Vagina (tissue), 2 donors: ENCODE data around the gene RBM24.

Source experiments
- POLR2A ChIP-seq, 2 donors: fragments of 450-650 bp; IDR thresholded peaks; one replicate each; pipeline ENCODE4 v1.6.1; 2017; ENCODE audit warnings: antibody characterized with exemption in 2 of 2, mild to moderate bottlenecking in 2 of 2, moderate library complexity in 2 of 2
- POLR2AphosphoS5 ChIP-seq, 2 donors: sonication (generic); formaldehyde crosslinking; IDR thresholded peaks; one replicate each; pipeline ENCODE4 v1.9.0; 2017; ENCODE audit warnings: antibody characterized with exemption in 2 of 2, mild to moderate bottlenecking in 2 of 2, low read depth in 1 of 2; ENCODE audit not compliant: insufficient read depth in 1 of 2
- TF ChIP-seq, protein P1 (sequence below), 3 experiments: fragments of 450-650 bp in 2 of 3; fragments of 200-600 bp in 1 of 3; sonication (generic) in 1 of 3; IDR thresholded peaks; one replicate each; pipeline ENCODE4 v1.5.1; 2017 to 2019; ENCODE audit warnings: antibody characterized with exemption in 3 of 3, mild to moderate bottlenecking in 2 of 3, moderate library complexity in 2 of 3

DNA sequence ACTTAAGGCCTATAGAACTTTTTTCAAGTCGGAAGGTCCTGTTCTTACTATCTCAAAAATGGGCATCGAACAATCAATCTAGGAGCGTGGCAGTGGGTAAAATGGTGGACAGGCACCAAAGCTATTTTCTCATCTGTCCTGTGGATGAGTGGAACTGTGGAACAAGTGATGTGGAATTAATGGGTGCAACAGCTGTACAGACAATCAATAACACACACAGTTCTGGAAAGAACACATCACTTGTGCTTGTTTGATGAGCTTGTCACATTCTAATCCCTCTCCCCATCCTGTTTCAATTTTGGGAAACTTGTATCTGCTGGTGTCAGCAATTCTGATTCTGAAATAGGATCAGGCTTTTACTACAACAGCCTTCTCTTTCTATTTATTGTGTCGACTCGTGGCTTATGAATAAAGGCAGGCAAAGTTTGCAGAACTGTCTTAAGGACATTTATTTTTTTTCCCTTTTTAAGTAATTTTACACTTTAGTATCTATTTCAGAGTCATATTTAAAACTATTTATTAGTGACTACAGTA, 11.5 kb downstream of the RBM24 start:
- TF ChIP-seq POLR2AphosphoS5 (IDR thresholded peaks at IDR 0.05; ENCODE audit: insufficient read depth in 1 of 2, low read depth in 1 of 2) (no peak), POLR2A (IDR thresholded peaks at IDR 0.05) (no peak)
- TF ChIP-seq, protein P1, sequence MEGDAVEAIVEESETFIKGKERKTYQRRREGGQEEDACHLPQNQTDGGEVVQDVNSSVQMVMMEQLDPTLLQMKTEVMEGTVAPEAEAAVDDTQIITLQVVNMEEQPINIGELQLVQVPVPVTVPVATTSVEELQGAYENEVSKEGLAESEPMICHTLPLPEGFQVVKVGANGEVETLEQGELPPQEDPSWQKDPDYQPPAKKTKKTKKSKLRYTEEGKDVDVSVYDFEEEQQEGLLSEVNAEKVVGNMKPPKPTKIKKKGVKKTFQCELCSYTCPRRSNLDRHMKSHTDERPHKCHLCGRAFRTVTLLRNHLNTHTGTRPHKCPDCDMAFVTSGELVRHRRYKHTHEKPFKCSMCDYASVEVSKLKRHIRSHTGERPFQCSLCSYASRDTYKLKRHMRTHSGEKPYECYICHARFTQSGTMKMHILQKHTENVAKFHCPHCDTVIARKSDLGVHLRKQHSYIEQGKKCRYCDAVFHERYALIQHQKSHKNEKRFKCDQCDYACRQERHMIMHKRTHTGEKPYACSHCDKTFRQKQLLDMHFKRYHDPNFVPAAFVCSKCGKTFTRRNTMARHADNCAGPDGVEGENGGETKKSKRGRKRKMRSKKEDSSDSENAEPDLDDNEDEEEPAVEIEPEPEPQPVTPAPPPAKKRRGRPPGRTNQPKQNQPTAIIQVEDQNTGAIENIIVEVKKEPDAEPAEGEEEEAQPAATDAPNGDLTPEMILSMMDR (IDR thresholded peaks at IDR 0.05): no peak
